Adipocyte (in vitro differentiated cells): Measurements from ENCODE around the gene HEYL.
A peak's percentile ranks its signal among the peaks of the same experiment; 100 is the strongest.

Experiments
- DNase-seq: peaks from one replicate; pipeline ENCODE4 v3.0.0-alpha.2; 2015; ENCODE audit warnings: low read depth
- H3K27me3 ChIP-seq: replicated peaks from 2 replicates; pipeline ENCODE4 v1.7.0; 2013; ENCODE audit warnings: mild to moderate bottlenecking, low read length, moderate library complexity; ENCODE audit not compliant: control insufficient read depth, insufficient read depth
- H3K36me3 ChIP-seq: 2 replicates; pipeline ENCODE4 v1.7.0; 2013; ENCODE audit warnings: low read length, mild to moderate bottlenecking, moderate library complexity; ENCODE audit not compliant: control insufficient read depth, insufficient read depth, severe bottlenecking
- H3K4me1 ChIP-seq: 2 replicates; pipeline ENCODE4 v1.7.0; 2013; ENCODE audit warnings: mild to moderate bottlenecking, low read length, moderate library complexity; ENCODE audit not compliant: control insufficient read depth, insufficient read depth
- H3K4me3 ChIP-seq: 2 replicates; pipeline ENCODE4 v1.7.0; 2013; ENCODE audit warnings: mild to moderate bottlenecking, low read length, moderate library complexity
- H3K9ac ChIP-seq: 2 replicates; pipeline ENCODE4 v1.7.0; 2013; ENCODE audit warnings: mild to moderate bottlenecking, low read length, moderate library complexity
- H3K9me3 ChIP-seq: 2 replicates; pipeline ENCODE4 v1.7.0; 2013; ENCODE audit warnings: mild to moderate bottlenecking, low read length, moderate library complexity; ENCODE audit not compliant: control insufficient read depth

Gene HEYL

GRCh38 chr1:39666772-39667171 lies 27.3 kb upstream of the HEYL start:
- no peaks in the 10 kb centered on the region for H3K9me3 ChIP-seq
- no peak overlapping the region for H3K4me3 ChIP-seq
- H3K27me3 ChIP-seq = peaks cover 76% of the 10 kb centered on the region

GRCh38 chr1:39663559-39663958 lies 24.1 kb upstream of the HEYL start:
- Histone ChIP-seq H3K4me3 (no peak overlapping the region), H3K4me1 (no peaks in the 10 kb centered on the region), H3K27me3 (peaks cover 76% of the 10 kb centered on the region), H3K9ac (no peak overlapping the region), H3K36me3 (no peaks in the 10 kb centered on the region), H3K9me3 (no peaks in the 10 kb centered on the region)
- no peak for DNase-seq

More at GRCh38 chr1:39666772-39667171, 27.3 kb upstream of the HEYL start:
- no peak overlapping the region for H3K9ac ChIP-seq
- DNase-seq = no peak
- H3K4me1 ChIP-seq = peaks cover 4% of the 10 kb centered on the region
- no peaks in the 10 kb centered on the region for H3K36me3 ChIP-seq

GRCh38 chr1:39662861-39663260 lies 23.4 kb upstream of the HEYL start:
- DNase-seq = no peak
- Histone ChIP-seq H3K36me3 (no peaks in the 10 kb centered on the region), H3K4me3 (no peak overlapping the region), H3K4me1 (no peaks in the 10 kb centered on the region), H3K9me3 (no peaks in the 10 kb centered on the region), H3K27me3 (peaks cover 69% of the 10 kb centered on the region), H3K9ac (no peak overlapping the region)

GRCh38 chr1:39659538-39659937 lies 20.1 kb upstream of the HEYL start:
- H3K9ac ChIP-seq = no peak overlapping the region
- H3K9me3 ChIP-seq = no peaks in the 10 kb centered on the region
- peaks cover 2% of the 10 kb centered on the region for H3K4me1 ChIP-seq
- no peaks in the 10 kb centered on the region for H3K36me3 ChIP-seq
- no peak overlapping the region for H3K4me3 ChIP-seq
- H3K27me3 ChIP-seq = peaks cover 64% of the 10 kb centered on the region
- DNase-seq = no peak

GRCh38 chr1:39659110-39659509 lies 19.7 kb upstream of the HEYL start:
- DNase-seq = no peak
- no peak overlapping the region for H3K4me3 ChIP-seq
- no peaks in the 10 kb centered on the region for H3K36me3 ChIP-seq
- H3K4me1 ChIP-seq = peaks cover 7% of the 10 kb centered on the region
- no peaks in the 10 kb centered on the region for H3K9me3 ChIP-seq
- peaks cover 64% of the 10 kb centered on the region for H3K27me3 ChIP-seq
- no peak overlapping the region for H3K9ac ChIP-seq

GRCh38 chr1:39657923-39658485 lies 18.6 kb upstream of the HEYL start:
- no peaks in the 10 kb centered on the region for H3K9me3 ChIP-seq
- peaks cover 58% of the 10 kb centered on the region for H3K27me3 ChIP-seq
- H3K36me3 ChIP-seq = no peaks in the 10 kb centered on the region
- no peak overlapping the region for H3K9ac ChIP-seq
- peak; percentile 67 for DNase-seq
- H3K4me1 ChIP-seq = peaks cover 11% of the 10 kb centered on the region
- no peak overlapping the region for H3K4me3 ChIP-seq

GRCh38 chr1:39657402-39657801 lies 18.0 kb upstream of the HEYL start:
- Histone ChIP-seq H3K9me3 (no peaks in the 10 kb centered on the region), H3K27me3 (peaks cover 52% of the 10 kb centered on the region)
- DNase-seq = no peak

GRCh38 chr1:39656391-39656790 lies 16.9 kb upstream of the HEYL start:
- Histone ChIP-seq H3K27me3 (peaks cover 42% of the 10 kb centered on the region), H3K9ac (no peak overlapping the region), H3K4me3 (no peak overlapping the region), H3K9me3 (no peaks in the 10 kb centered on the region), H3K4me1 (peaks cover 13% of the 10 kb centered on the region), H3K36me3 (no peaks in the 10 kb centered on the region)
- DNase-seq = no peak

More at GRCh38 chr1:39657402-39657801, 18.0 kb upstream of the HEYL start:
- peaks cover 13% of the 10 kb centered on the region for H3K4me1 ChIP-seq
- no peak overlapping the region for H3K4me3 ChIP-seq
- H3K9ac ChIP-seq = no peak overlapping the region
- H3K36me3 ChIP-seq = no peaks in the 10 kb centered on the region

GRCh38 chr1:39655578-39656268 lies 16.3 kb upstream of the HEYL start:
- H3K4me1 ChIP-seq = peaks cover 13% of the 10 kb centered on the region
- no peak overlapping the region for H3K9ac ChIP-seq
- no peaks in the 10 kb centered on the region for H3K9me3 ChIP-seq
- DNase-seq = no peak
- peaks cover 38% of the 10 kb centered on the region for H3K27me3 ChIP-seq
- H3K4me3 ChIP-seq = no peak overlapping the region
- H3K36me3 ChIP-seq = no peaks in the 10 kb centered on the region

- no peak for DNase-seq
- Histone ChIP-seq H3K4me1 (peaks cover 13% of the 10 kb centered on the region), H3K4me3 (no peak overlapping the region), H3K36me3 (no peaks in the 10 kb centered on the region), H3K9me3 (no peaks in the 10 kb centered on the region), H3K9ac (no peak overlapping the region), H3K27me3 (peaks cover 30% of the 10 kb centered on the region)
These were observed 14.8 kb upstream of the HEYL start for GRCh38 chr1:39654291-39654690.

GRCh38 chr1:39653546-39654031 lies 14.1 kb upstream of the HEYL start:
- H3K36me3 ChIP-seq = no peaks in the 10 kb centered on the region
- peaks cover 16% of the 10 kb centered on the region for H3K4me1 ChIP-seq
- H3K9me3 ChIP-seq = no peaks in the 10 kb centered on the region
- no peak overlapping the region for H3K9ac ChIP-seq
- peak; percentile 88 for DNase-seq
- H3K4me3 ChIP-seq = no peak overlapping the region
- peaks cover 28% of the 10 kb centered on the region for H3K27me3 ChIP-seq
